HEK293 (cell line): ENCODE measurements around the gene PAX7.

Source experiments
- CTCF ChIA-PET: fragments of 350-600 bp; formaldehyde crosslinking; extraction: SDS; loops from one replicate; lab custom pipeline; 2021; ENCODE audit warnings: antibody characterized with exemption; lab: Yijun Ruan, JAX
- POLR2A ChIA-PET: fragments of 300-600 bp; formaldehyde crosslinking; extraction: SDS; loops from one replicate; lab custom pipeline; 2020; ENCODE audit warnings: antibody characterized with exemption, inconsistent platforms; lab: Yijun Ruan, JAX
- H3K27ac ChIP-seq: fragments of 200-500 bp; sonication (Bioruptor generic); 2 replicates; pipeline ENCODE4 v1.5.1; 2014; ENCODE audit warnings: low read depth, low read length, control low read depth, inconsistent platforms; ENCODE audit errors: extremely low read depth
- H3K36me3 ChIP-seq, 2 experiments: fragments of 200-500 bp in 1 of 2; sonication (Bioruptor generic) in 1 of 2; 1 replicate in 1 of 2; 2 replicates in 1 of 2; pipeline ENCODE4 v1.5.1; 2014 to 2017; ENCODE audit warnings: inconsistent platforms in 2 of 2, low read length in 2 of 2; ENCODE audit not compliant: control insufficient read depth in 2 of 2, insufficient read depth in 1 of 2
- H3K4me1 ChIP-seq: fragments of 200-500 bp; sonication (Bioruptor generic); 2 replicates; pipeline ENCODE4 v1.5.1; 2014; ENCODE audit warnings: mild to moderate bottlenecking, low read length, inconsistent platforms; ENCODE audit not compliant: control insufficient read depth, insufficient read depth
- H3K4me3 ChIP-seq: 2 replicates; pipeline ENCODE4 v1.5.1; 2011; ENCODE audit warnings: low read depth, mild to moderate bottlenecking, control low read depth, low read length, moderate library complexity
- H3K9me3 ChIP-seq: fragments of 200-500 bp; sonication (Bioruptor generic); 2 replicates; pipeline ENCODE4 v1.5.1; 2014; ENCODE audit warnings: low read depth, low read length, inconsistent platforms; ENCODE audit not compliant: control insufficient read depth, insufficient read depth
- CTCF ChIP-seq: fragments of 450-650 bp; formaldehyde crosslinking; IDR thresholded peaks from 2 replicates; pipeline ENCODE4 v1.5.1; 2016; ENCODE audit warnings: missing biosample characterization, missing genetic modification characterization
- KLF10 ChIP-seq: fragments of 450-650 bp; IDR thresholded peaks from 2 replicates; pipeline ENCODE4 v1.5.1; 2018; ENCODE audit warnings: missing biosample characterization, mild to moderate bottlenecking, missing genetic modification characterization
- KLF16 ChIP-seq: fragments of 450-650 bp; formaldehyde crosslinking; IDR thresholded peaks from 2 replicates; pipeline ENCODE4 v1.5.1; 2017; ENCODE audit warnings: missing biosample characterization, missing genetic modification characterization
- PBX3 ChIP-seq: sonication (generic); formaldehyde crosslinking; IDR thresholded peaks from 2 replicates; pipeline ENCODE4 v1.8.1; 2022; ENCODE audit warnings: mild to moderate bottlenecking, moderate library complexity, missing genetic modification reagents
- REST ChIP-seq: fragments of 450-650 bp; formaldehyde crosslinking; IDR thresholded peaks from 2 replicates; pipeline ENCODE4 v1.5.1; 2016; ENCODE audit warnings: missing biosample characterization, missing genetic modification characterization
- YY2 ChIP-seq: fragments of 450-650 bp; formaldehyde crosslinking; IDR thresholded peaks from 2 replicates; pipeline ENCODE4 v1.5.1; 2016; ENCODE audit warnings: missing biosample characterization, missing genetic modification characterization
- ZBTB17 ChIP-seq: fragments of 450-650 bp; formaldehyde crosslinking; IDR thresholded peaks from 2 replicates; pipeline ENCODE4 v1.5.1; 2016; ENCODE audit warnings: missing biosample characterization, missing genetic modification characterization
- ZBTB49 ChIP-seq: fragments of 450-650 bp; formaldehyde crosslinking; IDR thresholded peaks from 2 replicates; pipeline ENCODE4 v1.5.1; 2016; ENCODE audit warnings: missing biosample characterization, missing genetic modification characterization, low read depth
- ZNF112 ChIP-seq: fragments of 450-650 bp; formaldehyde crosslinking; IDR thresholded peaks from 2 replicates; pipeline ENCODE4 v1.5.0; 2017; ENCODE audit warnings: missing biosample characterization, missing genetic modification characterization
- ZNF391 ChIP-seq: fragments of 450-650 bp; formaldehyde crosslinking; IDR thresholded peaks from 2 replicates; pipeline ENCODE4 v1.5.1; 2016; ENCODE audit warnings: low read depth, missing biosample characterization, missing genetic modification characterization, borderline replicate concordance
- ZNF529 ChIP-seq: fragments of 450-650 bp; formaldehyde crosslinking; IDR thresholded peaks from 2 replicates; pipeline ENCODE4 v1.5.1; 2017; ENCODE audit warnings: missing genetic modification characterization, missing biosample characterization; ENCODE audit not compliant: insufficient replicate concordance
- ZNF544 ChIP-seq: fragments of 450-650 bp; formaldehyde crosslinking; IDR thresholded peaks from 2 replicates; pipeline ENCODE4 v1.5.0; 2017; ENCODE audit warnings: missing biosample characterization, missing genetic modification characterization
- ZNF610 ChIP-seq: fragments of 450-650 bp; formaldehyde crosslinking; IDR thresholded peaks from 2 replicates; pipeline ENCODE4 v1.5.1; 2016; ENCODE audit warnings: missing biosample characterization, missing genetic modification characterization, borderline replicate concordance
- ZNF621 ChIP-seq: fragments of 450-650 bp; formaldehyde crosslinking; IDR thresholded peaks from 2 replicates; pipeline ENCODE4 v1.5.1; 2017; ENCODE audit warnings: missing biosample characterization, missing genetic modification characterization
- ZNF639 ChIP-seq: fragments of 450-650 bp; formaldehyde crosslinking; IDR thresholded peaks from 2 replicates; pipeline ENCODE4 v1.5.1; 2016; ENCODE audit warnings: missing biosample characterization, missing genetic modification characterization
- ZNF658 ChIP-seq: fragments of 450-650 bp; formaldehyde crosslinking; IDR thresholded peaks from 2 replicates; pipeline ENCODE4; 2016; ENCODE audit warnings: missing biosample characterization, missing genetic modification characterization
- ZNF76 ChIP-seq: fragments of 450-650 bp; formaldehyde crosslinking; IDR thresholded peaks from 2 replicates; pipeline ENCODE4; 2016; ENCODE audit warnings: low read depth, missing biosample characterization, missing genetic modification characterization, borderline replicate concordance
- ZSCAN4 ChIP-seq: fragments of 450-650 bp; formaldehyde crosslinking; IDR thresholded peaks from 2 replicates; pipeline ENCODE4 v1.5.1; 2017; ENCODE audit warnings: missing biosample characterization, missing genetic modification characterization
- ZXDB ChIP-seq: fragments of 450-650 bp; formaldehyde crosslinking; IDR thresholded peaks from 2 replicates; pipeline ENCODE4 v1.5.1; 2016; ENCODE audit warnings: missing biosample characterization, missing genetic modification characterization
- TF ChIP-seq, protein P1 (sequence below): fragments of 450-650 bp; formaldehyde crosslinking; IDR thresholded peaks from 2 replicates; pipeline ENCODE4 v1.5.1; 2016; ENCODE audit warnings: missing biosample characterization, missing genetic modification characterization

The PAX7 gene

DNA sequence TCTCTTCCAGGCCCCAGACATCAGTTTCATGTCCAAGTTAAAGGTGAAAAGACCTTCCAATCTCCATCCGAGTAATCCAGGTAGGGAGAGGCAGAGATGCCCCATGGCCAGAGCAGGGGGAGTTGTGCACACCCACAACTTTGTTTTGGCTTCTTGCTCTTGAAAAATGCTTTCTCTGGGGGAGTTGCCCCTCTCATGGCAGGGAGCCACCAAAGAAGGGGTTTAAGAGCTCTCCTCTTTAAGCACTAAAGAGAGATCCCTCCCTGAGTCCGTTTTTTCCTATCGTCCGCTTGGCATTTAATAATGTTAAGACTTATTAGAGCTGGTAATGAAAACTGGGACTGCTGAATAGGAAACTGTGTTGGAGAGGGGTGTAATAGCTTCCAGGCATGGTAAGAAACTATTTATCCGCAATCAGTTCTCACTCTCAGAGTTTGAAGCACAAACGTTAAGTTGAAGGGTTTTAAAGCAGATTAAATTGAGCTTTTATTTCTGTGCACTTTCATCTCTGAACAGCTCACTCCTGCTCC, 8.3 kb downstream of the PAX7 start:
- Histone ChIP-seq H3K36me3 (no peaks in the 10 kb centered on the region), H3K4me3 (no peak overlapping the region), H3K9me3 (no peaks in the 10 kb centered on the region), H3K27ac (no peak overlapping the region), H3K4me1 (peaks cover 17% of the 10 kb centered on the region)
- POLR2A ChIA-PET, result no interaction called here
- TF ChIP-seq ZBTB49 (tag by site-specific recombination) (no peak), ZNF639 (tag by site-specific recombination) (no peak), PBX3 (CRISPR knock-in tag) (no peak), ZNF112 (tag by site-specific recombination) (no peak), ZNF544 (tag by site-specific recombination) (no peak), KLF16 (tag by site-specific recombination) (no peak), KLF10 (tag by site-specific recombination) (no peak), REST (tag by site-specific recombination) (no peak), ZNF658 (tag by site-specific recombination) (no peak)
- TF ChIP-seq, protein P1, sequence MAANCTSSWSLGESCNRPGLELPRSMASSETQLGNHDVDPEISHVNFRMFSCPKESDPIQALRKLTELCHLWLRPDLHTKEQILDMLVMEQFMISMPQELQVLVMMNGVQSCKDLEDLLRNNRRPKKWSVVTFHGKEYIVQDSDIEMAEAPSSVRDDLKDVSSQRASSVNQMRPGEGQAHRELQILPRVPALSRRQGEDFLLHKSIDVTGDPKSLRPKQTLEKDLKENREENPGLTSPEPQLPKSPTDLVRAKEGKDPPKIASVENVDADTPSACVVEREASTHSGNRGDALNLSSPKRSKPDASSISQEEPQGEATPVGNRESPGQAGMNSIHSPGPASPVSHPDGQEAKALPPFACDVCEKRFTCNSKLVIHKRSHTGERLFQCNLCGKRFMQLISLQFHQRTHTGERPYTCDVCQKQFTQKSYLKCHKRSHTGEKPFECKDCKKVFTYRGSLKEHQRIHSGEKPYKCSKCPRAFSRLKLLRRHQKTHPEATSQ (tag by site-specific recombination), result no peak
- CTCF ChIA-PET, result interaction anchor here (0.6 kb wide), 1 partner anchor 680 kb away, joined by 3 read pairs; no protein-coding TSS in a partner anchor

DNA sequence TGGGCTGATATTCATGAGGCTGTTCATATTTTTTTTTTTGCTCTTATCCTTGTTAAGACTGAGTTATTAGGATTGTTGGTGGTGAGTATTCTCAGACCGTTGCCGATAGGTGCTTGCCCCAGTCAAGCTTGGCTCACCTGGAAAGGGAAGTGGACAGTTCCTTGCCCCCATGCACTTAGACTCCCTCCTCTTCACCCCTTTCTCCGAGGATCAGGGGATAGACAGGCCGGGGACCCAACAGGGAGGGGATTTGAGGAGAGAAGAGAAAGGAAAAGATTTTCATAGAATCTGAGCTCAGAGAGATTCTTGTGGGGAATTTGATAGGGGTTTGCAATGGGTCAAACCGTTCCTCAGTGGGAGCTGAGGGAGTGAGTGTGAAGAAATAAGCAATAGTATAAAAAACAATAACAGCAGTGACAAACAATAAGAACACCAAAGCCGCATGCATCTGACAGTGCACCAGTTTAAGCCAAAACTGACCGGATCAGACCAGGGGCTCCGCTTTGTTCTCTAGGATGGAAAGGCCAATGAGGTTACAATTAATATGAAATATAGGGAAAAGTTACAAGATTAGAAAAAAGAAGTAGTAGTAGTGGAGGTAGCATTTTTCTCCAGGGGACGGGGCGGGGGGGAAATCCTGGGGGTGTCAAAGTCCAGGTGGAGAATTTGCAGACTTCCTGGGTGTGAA, 8.9 kb downstream of the PAX7 start:
- H3K9me3 ChIP-seq, result no peaks in the 10 kb centered on the region
- no peaks in the 10 kb centered on the region for H3K36me3 ChIP-seq
- no peak overlapping the region for H3K27ac ChIP-seq
- H3K4me1 ChIP-seq, result peaks cover 17% of the 10 kb centered on the region
- H3K4me3 ChIP-seq, result no peak overlapping the region
- ChIA-PET CTCF (interaction anchor here (0.6 kb wide), 1 partner anchor 680 kb away, joined by 3 read pairs; no protein-coding TSS in a partner anchor), POLR2A (interaction anchor here (0.7 kb wide), 1 partner anchor 30 kb away, joined by 4 read pairs; no protein-coding TSS in a partner anchor)
- TF ChIP-seq ZNF610 (tag by site-specific recombination) (no peak), YY2 (tag by site-specific recombination) (no peak), ZNF529 (tag by site-specific recombination) (no peak), ZNF621 (tag by site-specific recombination) (no peak), ZNF76 (tag by site-specific recombination) (no peak), ZSCAN4 (tag by site-specific recombination) (no peak), ZBTB17 (tag by site-specific recombination) (no peak), CTCF (tag by site-specific recombination) (no peak), ZXDB (tag by site-specific recombination) (no peak), ZNF391 (tag by site-specific recombination) (no peak)
